ENCODE data around the gene GRIK4. TPM values are rescaled to one million over a fixed set of nuclear protein-coding genes. Genes with fewer than 3 reads are reported as not detected.

The GRIK4 gene
- polyA plus RNA-seq, 1 donor from 2014 or later = 3.4 TPM

- no peaks in the 10 kb centered on the region for H3K36me3 ChIP-seq (ENCODE audit: insufficient read depth, low read length)
- no peak overlapping the region for H3K9ac ChIP-seq (ENCODE audit: low read length)
- no peaks in the 10 kb centered on the region for H3K9me2 ChIP-seq (ENCODE audit: insufficient read depth, low read length)
- H2AFZ ChIP-seq (ENCODE audit: low read depth, low read length) = no peak overlapping the region
- H3K27me3 ChIP-seq (ENCODE audit: insufficient read depth, low read depth, low read length) = no peaks in the 10 kb centered on the region
- no peak overlapping the region for H3K4me2 ChIP-seq (ENCODE audit: low read length)
- H3K9me3 ChIP-seq (ENCODE audit: low read length) = peaks cover 8% of the 10 kb centered on the region
- H4K20me1 ChIP-seq (ENCODE audit: insufficient read depth) = no peaks in the 10 kb centered on the region
- H3F3A ChIP-seq (ENCODE audit: insufficient read depth, low read length, poor library complexity, severe bottlenecking) = no peaks in the 10 kb centered on the region
- no peak overlapping the region for H3K4me3 ChIP-seq (ENCODE audit: low read length)
- TF ChIP-seq SMC3 (conservative IDR thresholded peaks at IDR 0.05; ENCODE audit: poor library complexity) = no peak
- no peak for TF ChIP-seq TAF1 (IDR thresholded peaks at IDR 0.05; ENCODE audit: low read depth)
- TF ChIP-seq EP300 (conservative IDR thresholded peaks at IDR 0.05; ENCODE audit: poor library complexity, severe bottlenecking) = no peak
- no peak for TF ChIP-seq RAD21 (conservative IDR thresholded peaks at IDR 0.05)
- TF ChIP-seq MXI1 (conservative IDR thresholded peaks at IDR 0.05; ENCODE audit: poor library complexity, severe bottlenecking) = no peak
- H3K79me2 ChIP-seq (replicated peaks; ENCODE audit: insufficient read depth, low read length) = no peaks in the 10 kb centered on the region
- H3K27ac ChIP-seq (ENCODE audit: low read length) = no peak overlapping the region
Measured at GRCh38 chr11:120768949-120769348, 257.4 kb downstream of the GRIK4 start.

- H3K9me2 ChIP-seq (ENCODE audit: insufficient read depth, low read length) = no peaks in the 10 kb centered on the region
- H3K9ac ChIP-seq (ENCODE audit: low read length) = no peak overlapping the region
- no peak overlapping the region for H2AFZ ChIP-seq (ENCODE audit: low read depth, low read length)
- TF ChIP-seq CTCF (IDR thresholded peaks at IDR 0.05; ENCODE audit: poor library complexity, severe bottlenecking) (no peak), TAF1 (IDR thresholded peaks at IDR 0.05; ENCODE audit: low read depth) (no peak), EP300 (conservative IDR thresholded peaks at IDR 0.05; ENCODE audit: poor library complexity, severe bottlenecking) (no peak), EZH2 (IDR thresholded peaks at IDR 0.05; ENCODE audit: borderline replicate concordance, insufficient read depth, low read length, poor library complexity, severe bottlenecking) (no peak), POLR2AphosphoS5 (IDR thresholded peaks at IDR 0.05) (no peak), MXI1 (conservative IDR thresholded peaks at IDR 0.05; ENCODE audit: poor library complexity, severe bottlenecking) (no peak), REST (IDR thresholded peaks at IDR 0.05; ENCODE audit: borderline replicate concordance) (no peak), RAD21 (conservative IDR thresholded peaks at IDR 0.05) (no peak), SMC3 (conservative IDR thresholded peaks at IDR 0.05; ENCODE audit: poor library complexity) (no peak)
- peaks cover 8% of the 10 kb centered on the region for H3K9me3 ChIP-seq (ENCODE audit: low read length)
- no peak overlapping the region for H3K4me3 ChIP-seq (ENCODE audit: low read length)
- no peaks in the 10 kb centered on the region for H3K27me3 ChIP-seq (ENCODE audit: insufficient read depth, low read depth, low read length)
- H3K4me2 ChIP-seq (ENCODE audit: low read length) = no peak overlapping the region
- H3F3A ChIP-seq (ENCODE audit: insufficient read depth, low read length, poor library complexity, severe bottlenecking) = no peaks in the 10 kb centered on the region
- no peaks in the 10 kb centered on the region for H3K36me3 ChIP-seq (ENCODE audit: insufficient read depth, low read length)
- no peaks in the 10 kb centered on the region for H3K79me2 ChIP-seq (replicated peaks; ENCODE audit: insufficient read depth, low read length)
- H4K20me1 ChIP-seq (ENCODE audit: insufficient read depth) = no peaks in the 10 kb centered on the region
- H3K27ac ChIP-seq (ENCODE audit: low read length) = no peak overlapping the region
Measured at GRCh38 chr11:120769906-120770305, 258.4 kb downstream of the GRIK4 start.

Measured in neural cell (in vitro differentiated cells).